Measurements from ENCODE around the gene VAC14.

VAC14 gene

DNA sequence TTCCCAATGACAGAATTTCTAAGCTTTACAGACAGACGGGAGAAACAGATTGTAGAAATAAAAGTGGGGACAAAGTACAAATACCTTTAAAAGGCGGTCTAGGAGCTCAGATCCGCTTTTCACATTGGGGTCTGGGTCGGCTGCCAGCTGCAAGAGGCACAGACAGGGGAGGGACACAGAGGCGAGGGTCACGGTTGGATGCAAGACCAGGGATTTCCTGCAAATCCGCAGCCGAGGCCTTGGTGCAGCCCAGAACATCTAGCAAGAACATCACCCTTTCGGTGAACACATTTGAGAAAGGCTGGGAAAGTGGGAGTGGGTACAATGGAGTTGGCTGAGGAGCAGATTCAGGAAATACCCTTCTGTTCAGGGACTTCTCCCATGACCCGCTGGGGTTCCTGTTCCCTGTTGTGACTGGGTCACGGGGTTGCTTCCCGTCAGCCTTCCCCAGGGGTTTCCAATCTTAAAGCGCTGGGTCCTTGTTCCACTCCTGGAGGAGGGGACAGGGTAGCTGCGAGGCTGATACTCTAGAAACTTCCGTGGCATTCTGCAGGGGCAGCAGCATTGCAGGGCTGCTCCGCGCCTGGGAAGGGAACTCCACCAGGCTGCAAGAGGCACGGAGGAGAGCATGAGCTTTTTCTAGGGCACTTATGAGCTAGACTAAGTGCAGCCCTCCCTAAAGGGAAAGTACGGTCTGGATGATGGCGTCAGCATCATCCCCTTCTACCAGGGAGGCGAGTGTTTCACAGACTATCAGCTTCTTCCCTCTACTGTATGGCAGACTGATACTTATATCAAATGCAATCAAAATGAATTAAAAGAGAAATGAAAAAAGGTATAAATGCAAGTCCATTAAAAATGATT lies 16.0 kb downstream of the VAC14 start:
- no peak for DNase-seq

DNA sequence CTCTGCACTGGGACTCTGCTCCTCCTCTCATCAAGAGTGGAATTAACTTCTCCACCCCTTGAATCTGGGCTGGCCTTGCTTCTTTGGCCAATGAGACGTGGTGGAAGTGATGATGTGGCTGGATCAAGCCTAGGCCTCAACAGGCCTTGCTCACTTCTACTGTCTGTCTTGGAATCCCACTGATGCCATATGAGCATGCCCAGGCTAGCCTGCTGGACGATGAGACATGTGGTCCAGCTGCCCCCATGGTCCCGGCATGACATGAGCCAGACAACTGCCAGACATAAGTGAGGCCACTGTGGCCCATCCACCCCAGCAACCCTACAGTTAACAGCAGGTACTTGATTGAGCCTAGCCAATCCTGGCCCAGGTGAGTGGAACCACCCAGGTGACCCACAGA lies 18.7 kb downstream of the VAC14 start:
- no peak for DNase-seq

DNA sequence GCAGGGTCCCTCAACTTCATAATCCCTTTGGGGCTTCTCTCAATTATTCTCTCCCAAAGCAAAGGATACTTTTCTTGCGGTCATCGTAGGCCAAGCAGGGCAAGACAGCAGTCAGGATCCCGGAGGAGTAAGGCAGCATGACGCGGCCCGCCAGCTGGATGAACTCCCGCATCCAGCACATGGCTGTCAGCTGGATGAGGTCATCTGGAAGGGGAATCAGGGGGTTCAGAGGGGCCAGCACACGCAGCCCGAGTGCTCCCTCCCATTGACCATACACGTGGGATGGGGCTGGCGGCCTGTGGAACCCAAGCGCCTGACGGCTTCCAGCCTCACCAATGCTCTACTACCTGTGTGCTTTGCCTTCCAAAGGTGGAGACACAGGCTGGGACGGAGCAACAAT lies 19.2 kb downstream of the VAC14 start:
- no peak for DNase-seq

DNA sequence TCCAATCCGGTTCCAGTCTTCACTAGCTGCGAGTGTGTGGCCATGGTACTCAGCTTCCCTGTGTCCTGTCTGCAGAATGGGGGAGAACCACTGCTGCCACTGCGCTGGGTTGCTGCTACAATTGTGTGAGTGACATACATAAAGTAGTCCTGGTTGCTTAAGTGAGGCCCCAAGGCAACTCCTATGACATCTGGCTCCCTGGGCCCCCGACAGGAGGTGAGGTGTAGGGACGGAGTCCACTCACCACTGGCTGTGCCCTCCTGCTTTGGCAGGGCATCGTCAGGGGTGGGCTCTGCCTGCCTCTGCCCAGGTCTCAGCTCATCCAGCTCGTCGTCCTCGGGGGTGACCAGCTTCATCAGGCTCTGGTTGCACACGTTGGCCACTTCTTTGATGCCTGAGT lies 20.4 kb downstream of the VAC14 start:
- no peak for DNase-seq

DNA sequence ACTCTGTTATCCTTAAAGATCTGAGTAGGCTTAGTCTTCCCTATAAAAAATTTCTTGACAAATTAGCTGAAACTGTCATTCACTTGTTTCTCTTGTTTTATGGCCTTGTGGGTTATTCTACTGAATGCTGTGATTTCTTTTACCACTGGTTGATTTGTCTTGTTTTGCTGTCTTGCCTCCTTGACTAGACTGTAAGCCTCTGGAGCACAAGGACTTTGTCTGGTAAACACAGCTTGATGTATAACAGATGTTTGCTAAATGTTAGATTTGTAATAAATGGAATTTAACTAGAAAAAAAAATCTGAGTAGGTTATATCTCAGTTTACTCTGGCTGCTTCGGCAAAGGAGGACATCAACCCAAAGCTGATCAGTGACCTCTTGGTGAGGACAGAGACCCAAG lies 21.6 kb downstream of the VAC14 start:
- DNase-seq = no peak

DNA sequence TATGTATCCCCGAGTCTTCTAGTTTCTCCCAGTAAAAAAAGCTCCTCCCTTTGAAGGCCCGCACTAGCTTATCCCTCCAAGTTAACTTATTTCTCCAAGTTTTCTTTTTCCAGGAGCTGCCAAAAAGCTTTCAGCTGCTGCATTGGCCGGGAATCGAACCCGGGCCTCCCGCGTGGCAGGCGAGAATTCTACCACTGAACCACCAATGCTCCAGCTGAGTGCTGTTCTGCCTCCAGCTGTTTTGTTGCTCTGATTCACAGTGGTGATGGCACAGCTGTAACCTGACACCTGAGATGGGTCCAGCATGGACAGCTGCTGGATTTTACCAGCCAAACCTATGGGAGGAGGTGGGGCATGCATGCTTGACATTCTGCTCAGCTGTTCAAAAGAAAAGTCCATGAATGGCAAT lies 22.1 kb downstream of the VAC14 start:
- peak; percentile 94 for DNase-seq

DNA sequence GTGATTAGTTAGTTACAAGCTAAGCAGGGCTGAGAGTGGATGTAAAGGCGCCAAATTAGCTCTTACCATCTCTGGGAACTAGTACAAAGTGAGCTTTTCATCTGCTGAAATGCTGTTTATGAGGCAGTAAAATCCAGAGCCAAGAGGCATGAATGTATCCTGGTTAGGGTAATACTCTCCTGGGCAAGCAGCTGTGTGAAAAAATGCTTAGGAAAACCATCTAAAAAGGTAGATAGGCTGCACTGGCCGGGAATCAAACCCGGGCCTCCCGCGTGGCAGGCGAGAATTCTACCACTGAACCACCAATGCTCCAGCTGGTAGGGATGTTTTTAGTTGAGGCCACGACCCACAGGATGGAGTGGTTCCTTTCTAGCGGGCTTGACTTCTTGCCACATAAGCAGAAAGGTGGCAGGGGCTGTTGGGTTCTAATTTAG lies 23.0 kb downstream of the VAC14 start:
- peak; percentile 67 for DNase-seq

DNA sequence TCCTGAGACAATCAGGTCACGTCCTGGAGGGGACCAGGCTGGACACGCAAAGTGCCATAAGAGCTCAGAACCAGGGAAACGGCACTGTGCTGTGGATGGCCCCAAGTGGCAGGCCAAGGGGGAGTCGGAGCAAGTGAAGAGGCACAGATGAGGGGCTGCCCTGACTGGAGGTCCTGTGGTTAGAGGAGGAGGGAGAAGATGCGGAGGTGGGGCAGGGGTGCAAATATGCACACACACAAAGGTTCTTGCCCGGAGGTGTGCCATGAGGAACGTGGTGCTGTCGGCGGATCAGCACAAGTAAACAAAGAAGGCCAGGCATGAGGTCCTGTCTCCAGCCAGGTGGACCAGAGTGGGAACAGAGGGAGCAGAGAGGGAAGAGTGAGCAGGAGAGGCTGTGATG lies 23.5 kb downstream of the VAC14 start:
- no peak for DNase-seq

DNA sequence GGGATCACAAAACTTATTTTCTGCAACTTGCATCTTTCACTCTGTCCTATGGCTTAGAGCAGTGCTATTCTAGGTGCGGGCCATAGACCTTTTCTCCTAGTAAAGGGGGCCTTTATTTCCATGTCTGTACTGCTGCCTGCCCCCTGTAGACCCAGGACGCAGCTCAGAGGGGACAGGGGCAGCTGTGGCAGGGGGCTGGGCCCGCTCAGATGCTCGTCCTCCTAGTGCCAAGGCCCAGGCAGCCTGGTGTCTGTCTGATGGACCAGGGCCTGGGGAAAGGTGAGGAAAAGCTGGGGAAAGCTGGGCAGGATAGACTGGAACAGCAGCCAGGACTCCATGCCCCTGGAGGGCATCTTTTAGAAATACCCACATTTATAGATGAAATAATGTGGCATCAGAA lies 25.6 kb downstream of the VAC14 start:
- DNase-seq = no peak

DNA sequence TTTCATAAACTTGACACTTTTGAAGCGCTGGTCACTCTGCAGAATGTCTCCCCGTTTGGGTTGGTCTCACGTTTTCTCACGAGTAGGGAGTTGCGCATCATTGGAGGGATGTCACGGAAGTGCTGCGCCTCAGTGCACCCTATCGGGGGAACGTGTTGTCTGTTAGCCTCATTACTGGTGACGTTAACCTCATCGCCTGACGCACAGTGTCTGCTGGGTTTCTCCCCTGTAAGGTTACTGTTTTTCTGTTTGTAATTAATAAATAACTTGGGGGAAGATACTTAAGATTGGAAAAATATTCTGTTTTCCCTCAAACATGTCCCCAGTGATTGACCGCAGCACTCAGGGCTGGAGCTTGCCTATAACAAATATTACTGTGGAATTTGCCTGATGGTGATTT lies 26.7 kb downstream of the VAC14 start:
- DNase-seq = no peak

DNA sequence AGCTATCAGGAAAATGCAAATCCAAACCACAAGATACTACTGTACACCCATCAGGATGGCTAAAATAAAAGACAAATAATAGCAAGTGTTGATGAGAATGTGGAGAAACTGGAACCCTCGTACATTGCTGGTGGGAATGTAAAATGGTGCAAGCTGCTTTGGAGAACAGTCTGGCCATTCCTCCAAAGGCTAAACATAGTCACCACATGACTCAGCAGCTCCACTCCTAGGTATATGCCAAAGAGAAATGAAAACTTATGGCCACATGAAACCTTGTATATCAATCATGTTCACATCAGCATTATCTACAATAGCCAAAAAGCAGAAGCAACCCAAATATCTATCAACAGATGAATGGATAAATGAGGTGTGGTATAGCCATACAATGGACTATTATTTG lies 28.5 kb downstream of the VAC14 start:
- DNase-seq = no peak

DNA sequence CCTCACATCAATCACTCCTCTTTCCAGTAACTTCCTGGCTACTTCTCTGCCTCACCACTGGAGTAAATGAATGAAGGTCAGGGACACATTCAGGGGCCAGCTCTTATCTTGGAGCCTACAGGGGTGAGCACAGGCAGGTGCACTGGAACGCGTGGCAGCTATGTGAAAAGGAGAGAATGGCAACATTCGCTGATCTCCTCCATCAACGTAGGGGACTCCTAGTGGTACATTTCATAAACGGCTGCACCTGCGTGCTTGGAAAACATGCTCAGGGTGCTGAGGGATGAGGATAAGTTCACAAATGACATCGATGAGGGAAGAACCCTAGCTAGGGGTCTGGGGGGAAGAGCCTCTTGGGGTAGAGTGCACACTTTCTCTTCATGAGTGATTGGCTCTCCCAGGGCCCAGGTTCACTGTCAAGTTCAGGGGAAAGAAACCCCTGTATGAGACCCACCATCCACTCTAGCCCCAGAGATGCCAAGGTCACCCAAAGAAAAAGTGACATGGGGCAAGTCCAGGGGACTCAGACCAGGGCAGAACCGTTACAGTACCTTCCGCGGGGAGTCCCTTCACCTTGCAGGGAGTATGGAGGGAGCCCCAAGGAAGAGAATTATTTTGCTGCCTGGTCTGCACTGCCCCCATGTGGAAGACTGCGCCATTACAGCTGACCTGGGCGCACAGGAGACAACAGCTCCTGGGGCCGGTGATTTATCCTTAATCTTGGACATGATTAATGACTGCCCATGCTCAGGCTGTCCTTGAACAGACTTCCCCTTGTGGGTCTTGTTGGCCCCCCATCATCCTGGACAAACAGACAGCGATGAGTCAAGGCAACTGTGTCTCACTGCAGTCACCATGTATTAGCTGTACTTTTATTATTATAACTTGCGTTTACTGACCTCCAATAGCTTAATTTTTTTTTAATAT lies 30.1 kb downstream of the VAC14 start:
- peak; percentile 72 for DNase-seq

DNA sequence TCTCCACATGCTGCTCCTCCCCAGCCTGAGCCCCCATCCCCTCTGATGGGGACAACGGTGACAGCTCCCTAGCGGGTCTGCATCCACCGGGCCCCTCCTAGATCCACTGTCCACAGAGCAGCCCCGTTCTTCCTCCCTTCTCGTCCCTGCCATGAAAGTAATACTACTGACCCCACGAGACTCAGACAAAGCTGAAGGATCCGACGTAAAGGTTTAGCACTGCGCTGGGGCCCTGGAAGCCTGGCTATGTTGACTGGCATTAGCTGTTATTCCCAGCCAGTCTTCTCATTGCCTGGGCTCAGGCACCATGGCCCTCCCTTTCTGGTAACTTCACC lies 30.7 kb downstream of the VAC14 start:
- no peak for DNase-seq

DNA sequence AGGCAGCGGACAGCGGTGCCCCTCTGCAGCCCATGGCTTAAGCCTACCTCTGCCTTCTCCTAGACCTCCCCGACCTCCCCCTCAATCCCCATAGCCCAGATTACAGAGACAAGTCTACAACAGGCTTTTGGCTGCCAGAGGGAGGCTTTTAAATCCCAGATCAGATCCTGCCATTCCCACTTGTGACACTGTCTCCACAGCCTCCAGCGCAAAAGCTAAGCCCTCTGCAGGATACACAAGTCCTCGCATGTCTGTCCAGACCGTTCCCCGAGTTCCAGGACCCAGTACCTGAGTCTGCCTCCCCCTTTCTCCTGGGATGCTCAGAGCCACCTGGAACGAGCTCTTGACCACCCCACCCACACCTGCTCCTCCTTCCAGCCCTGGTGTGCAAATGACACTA lies 31.2 kb downstream of the VAC14 start:
- no peak for DNase-seq

DNA sequence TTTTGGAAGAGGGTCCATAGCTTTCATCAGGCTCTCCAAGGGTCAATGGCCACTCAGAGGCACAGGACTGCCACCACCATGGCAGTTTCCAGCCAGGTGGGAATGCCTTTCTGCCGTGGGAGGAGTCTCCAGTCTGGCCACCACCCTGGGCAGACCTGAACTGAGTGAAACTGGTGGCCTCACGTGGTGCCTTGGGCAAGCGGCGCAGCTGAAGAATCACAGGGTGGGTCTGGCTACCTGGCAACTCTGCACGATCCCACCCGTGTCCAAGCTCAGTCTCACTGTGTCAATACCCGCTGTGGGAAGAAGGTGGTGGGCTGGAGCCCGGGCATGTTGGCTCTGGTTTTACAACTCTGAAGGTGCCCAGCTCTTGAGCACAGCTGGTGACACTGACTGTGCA lies 31.8 kb downstream of the VAC14 start:
- DNase-seq = no peak

DNA sequence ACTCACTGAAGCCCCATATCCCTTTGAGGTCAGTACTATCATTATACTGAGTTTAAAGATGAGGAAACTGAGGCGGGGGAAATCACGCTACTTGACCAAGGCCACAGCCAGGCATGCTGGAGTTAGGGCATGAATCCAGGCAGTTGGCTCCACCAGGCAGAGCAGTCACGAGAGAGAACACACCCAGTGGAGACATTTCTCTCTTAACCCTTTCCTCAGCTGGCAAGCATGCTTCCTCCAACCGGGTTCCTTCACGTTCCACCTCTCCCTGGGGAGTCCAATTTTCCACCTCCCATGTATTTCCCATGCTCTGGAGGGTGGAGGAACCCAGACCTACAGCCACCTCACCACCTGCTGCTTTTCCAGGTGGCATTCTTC lies 32.8 kb downstream of the VAC14 start:
- DNase-seq = no peak

DNA sequence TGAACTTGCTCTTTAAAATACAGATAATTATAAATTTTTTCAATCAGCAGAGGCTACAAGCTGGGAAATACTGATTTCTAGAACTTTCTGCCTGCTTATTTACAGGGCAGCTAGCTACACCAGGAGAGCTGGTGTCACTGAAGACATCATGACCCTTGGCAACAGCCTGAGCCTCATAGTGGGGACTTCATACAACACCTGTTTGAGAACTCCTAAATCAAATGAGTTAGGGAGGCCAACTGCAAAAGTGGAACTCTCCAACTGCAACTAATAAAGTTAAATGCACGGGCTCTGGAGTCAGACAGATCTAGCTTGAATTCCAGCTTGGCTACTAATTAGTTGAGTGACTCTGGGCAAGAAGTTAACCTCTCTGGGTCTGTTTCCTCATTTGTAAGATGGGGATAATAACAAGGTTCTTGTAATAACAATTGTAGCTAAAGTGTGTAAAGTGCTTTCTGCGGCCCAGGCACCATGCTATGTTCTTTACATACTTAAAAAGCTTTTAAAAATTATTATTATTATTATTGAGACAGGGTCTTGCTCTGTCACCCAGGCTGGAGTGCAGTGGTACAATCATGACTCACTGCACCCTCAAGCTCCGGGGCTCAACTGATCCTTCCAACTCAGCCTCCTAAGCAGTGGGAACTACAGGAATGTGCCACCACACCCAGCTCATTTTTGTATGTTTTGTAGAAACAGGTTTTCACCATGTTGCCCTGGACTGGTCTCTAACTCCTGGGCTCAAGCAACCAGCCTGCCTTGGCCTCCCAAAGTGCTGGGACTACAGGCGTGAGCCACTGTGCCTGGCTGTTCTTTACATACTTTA lies 33.4 kb downstream of the VAC14 start:
- DNase-seq = no peak

DNA sequence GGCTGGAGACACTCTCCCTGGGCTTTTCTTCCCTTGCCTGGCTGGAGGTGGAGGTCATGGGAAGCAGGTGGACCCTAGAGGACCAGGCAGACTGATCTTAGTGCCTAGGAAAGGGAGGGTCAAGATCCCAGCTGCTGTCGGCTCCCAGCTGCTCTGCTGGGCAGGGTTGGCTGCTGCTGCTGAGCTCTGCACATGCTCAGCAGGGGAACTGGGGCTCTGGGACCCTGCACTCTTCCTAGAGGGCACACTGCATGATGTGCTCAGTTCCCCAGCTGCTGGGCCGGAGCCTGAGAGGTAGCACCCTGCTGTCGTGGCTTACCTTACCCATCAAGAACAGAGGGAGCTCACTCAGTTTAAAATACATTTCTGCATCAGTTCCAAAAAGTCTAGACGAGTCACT lies 34.3 kb downstream of the VAC14 start:
- no peak for DNase-seq

DNA sequence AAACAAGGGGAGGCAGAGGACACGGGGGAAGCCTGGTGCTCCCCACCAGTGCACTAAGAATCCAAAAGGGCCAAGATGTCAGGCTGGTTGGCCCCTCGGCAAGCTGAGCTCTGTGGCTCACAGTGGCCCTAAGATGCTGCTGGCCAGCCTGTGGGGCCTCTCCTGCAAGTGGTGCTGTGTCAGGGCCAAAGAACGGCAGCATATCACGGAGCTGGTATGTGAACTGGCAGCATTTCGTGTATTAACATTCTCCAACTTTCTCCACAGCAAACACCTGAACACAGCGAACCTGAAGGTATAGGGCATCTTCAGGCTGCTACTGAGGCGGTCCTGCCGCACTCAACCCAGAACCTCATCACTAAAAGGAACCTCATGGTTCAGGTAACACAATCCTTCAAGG lies 34.8 kb downstream of the VAC14 start:
- no peak for DNase-seq

DNA sequence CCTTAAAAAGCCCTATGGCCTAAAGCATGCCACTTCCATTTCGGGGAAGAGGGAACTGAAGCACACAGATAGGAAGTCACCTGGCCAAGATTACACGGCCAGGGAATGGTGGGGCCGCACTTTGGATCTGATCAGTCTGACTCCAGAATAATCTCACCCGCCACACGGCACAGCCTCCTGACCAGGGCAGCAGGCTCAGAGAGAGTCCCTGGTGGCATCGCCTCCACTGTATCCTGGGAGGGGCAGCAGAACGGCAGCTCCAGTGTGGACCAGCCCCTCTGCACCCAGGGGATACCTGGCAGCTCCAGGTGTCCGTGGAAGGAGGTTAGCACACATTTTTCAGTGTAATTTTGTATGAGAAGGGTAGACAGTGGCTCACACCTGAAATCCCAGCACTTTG lies 35.5 kb downstream of the VAC14 start:
- DNase-seq = no peak

DNA sequence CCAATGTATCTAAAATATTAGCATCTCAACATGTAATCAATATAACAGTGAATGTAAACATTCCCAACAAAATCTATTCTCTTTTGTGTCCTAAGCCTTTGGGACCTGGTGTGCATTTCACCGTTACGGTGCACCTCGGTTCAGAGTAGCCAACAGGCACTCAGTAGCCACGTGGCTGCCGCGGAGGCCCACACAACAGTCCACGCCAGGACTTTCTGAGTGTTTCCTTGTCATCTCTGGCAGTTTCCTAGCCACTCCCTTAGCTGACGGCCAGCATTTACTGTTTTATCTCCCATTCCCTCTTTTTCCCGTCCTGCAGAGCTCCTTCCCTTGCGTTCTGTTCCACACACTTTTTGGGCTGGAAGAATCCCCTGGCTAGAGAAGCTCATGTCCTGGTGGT lies 36.3 kb downstream of the VAC14 start:
- no peak for DNase-seq

DNA sequence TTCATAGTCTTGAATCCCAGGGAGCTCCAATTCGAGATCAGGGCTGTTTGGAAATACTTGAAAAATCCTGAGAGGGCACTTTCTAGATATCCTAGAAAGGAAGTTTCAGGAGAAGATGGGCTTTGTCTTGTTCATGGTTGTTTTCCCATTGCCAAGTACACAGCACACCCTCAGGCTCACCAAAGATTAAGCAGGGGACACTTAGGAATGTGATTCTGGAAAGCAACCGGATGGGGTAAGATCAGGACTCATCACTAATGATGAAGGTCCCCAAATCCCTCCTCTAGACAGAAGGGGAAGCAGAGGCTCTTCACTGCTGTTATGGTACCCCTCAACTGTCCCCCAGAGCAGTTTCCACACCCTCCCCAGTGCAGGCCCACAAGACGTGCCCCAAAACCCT lies 40.7 kb downstream of the VAC14 start:
- DNase-seq = no peak

DNA sequence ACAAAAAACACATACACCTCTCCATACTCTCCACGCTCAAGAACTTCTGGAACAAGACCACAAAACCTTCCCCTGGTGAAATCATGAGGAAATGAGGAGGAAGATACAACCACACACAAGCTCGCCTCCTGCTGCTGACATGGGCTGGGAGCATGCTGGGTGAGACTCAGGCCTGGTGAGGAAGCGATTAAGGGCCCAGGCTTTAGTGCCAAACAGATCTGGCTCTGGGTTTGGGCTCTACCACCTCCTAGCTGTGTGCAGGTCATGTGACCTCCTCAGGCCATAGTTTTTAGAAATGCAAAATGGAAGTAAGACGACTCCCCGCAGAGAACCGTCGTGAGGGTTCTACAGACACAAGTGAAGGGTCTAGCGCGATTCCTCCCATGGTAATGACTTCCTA lies 41.3 kb downstream of the VAC14 start:
- no peak for DNase-seq
